Measurements from ENCODE around the gene WFIKKN2. TPM values are rescaled to one million over a fixed set of nuclear protein-coding genes. Genes with fewer than 3 reads are reported as not detected.

Gene WFIKKN2
- total and polyA plus RNA-seq, 2 of the 13 experiments (the other 11 are each of a cell fraction or from before 2014, with no cell fraction given): not detected

GRCh38 chr17:50863221-50863843 lies 27.9 kb downstream of the WFIKKN2 start:
- peak overlapping the region; percentile 24; the same call in 1 of the 2 replicates for H3K9ac ChIP-seq (ENCODE audit: insufficient read depth, low read depth, low read length)
- DNase-seq (ENCODE audit: low spot score): peak; percentile 66
- 51% methylated on average over 11 of the region's 11 CpGs for WGBS (ENCODE audit: low lambda C conversion rate)
- peaks cover 49% of the 10 kb centered on the region for H3K79me2 ChIP-seq (ENCODE audit: insufficient read depth, low read length)
- H3K27ac ChIP-seq (ENCODE audit: extremely low read length, insufficient read depth, low read length): peak overlapping the region; percentile 10
- no TSS peak for BruUV-seq (replicated peaks)
- POLR2A ChIA-PET: interaction anchor here (0.6 to 9.6 kb wide), 11 partner anchors 9 to 367 kb away, joined by 3 to 510 read pairs (median 73); no protein-coding TSS in a partner anchor
- H3K27me3 ChIP-seq (ENCODE audit: control insufficient read depth in 1 of 2, insufficient read depth in 2 of 2, low read length in 2 of 2): no peaks in the 10 kb centered on the region; a peak in 1 of 5 replicates
- peak overlapping the region; percentile 79 for H3K4me2 ChIP-seq (ENCODE audit: low read depth, low read length)
- peaks cover 5 to 17% of the 10 kb centered on the region in 2 experiments; a peak in 4 of 5 replicates for H3K36me3 ChIP-seq (replicated peaks in 1 of 2; ENCODE audit: control insufficient read depth in 1 of 2, insufficient read depth in 2 of 2, low read length in 2 of 2)
- in situ Hi-C loops (cut with HindIII; ENCODE audit: extremely low pct_ligation_motif_present, low pct_unique_long_range_greater_than_20kb) (no loop called here), intact Hi-C loops (cut with micrococcal nuclease; ENCODE audit: unreplicated experiment) (loop anchor here (1.0 to 5.0 kb wide), 4 partner anchors 10 to 194 kb away; no protein-coding TSS in a partner anchor)
- H3K9me3 ChIP-seq (ENCODE audit: low read length): no peaks in the 10 kb centered on the region
- H2AFZ ChIP-seq (ENCODE audit: low read length): no peak overlapping the region
- CTCF ChIA-PET (ENCODE audit: low intra/inter-chr PET ratio, low total read pairs): interaction anchor here (2.3 to 3.1 kb wide), 3 partner anchors 46 to 93 kb away, joined by 10 to 19 read pairs (median 19); no protein-coding TSS in a partner anchor
- H3K4me1 ChIP-seq (ENCODE audit: insufficient read depth, low read length): peaks cover 40% of the 10 kb centered on the region
- peaks cover 41% of the 10 kb centered on the region for H4K20me1 ChIP-seq (ENCODE audit: insufficient read depth, low read length)
- peak overlapping the region; percentile 97 to 98 (median 97) for H3K4me3 ChIP-seq (replicated peaks in 1 of 3; ENCODE audit: insufficient read depth in 1 of 3, low read depth in 2 of 3, low read length in 3 of 3)
- ATAC-seq: no peak
- FAIRE-seq: peak; percentile 60
- 0 out of 2 replicates have a peak, but pooled peaks have one; percentile 38 for TF ChIP-seq ZNF766 (CRISPR knock-in tag; IDR thresholded peaks at IDR 0.05; ENCODE audit: borderline replicate concordance)
- no peak for TF ChIP-seq TCF7L2 (IDR thresholded peaks at IDR 0.05; ENCODE audit: low read depth, low read length)
- TF ChIP-seq ZNF704 (CRISPR knock-in tag; IDR thresholded peaks at IDR 0.05; ENCODE audit: borderline replicate concordance): no peak
- TF ChIP-seq, protein P1, sequence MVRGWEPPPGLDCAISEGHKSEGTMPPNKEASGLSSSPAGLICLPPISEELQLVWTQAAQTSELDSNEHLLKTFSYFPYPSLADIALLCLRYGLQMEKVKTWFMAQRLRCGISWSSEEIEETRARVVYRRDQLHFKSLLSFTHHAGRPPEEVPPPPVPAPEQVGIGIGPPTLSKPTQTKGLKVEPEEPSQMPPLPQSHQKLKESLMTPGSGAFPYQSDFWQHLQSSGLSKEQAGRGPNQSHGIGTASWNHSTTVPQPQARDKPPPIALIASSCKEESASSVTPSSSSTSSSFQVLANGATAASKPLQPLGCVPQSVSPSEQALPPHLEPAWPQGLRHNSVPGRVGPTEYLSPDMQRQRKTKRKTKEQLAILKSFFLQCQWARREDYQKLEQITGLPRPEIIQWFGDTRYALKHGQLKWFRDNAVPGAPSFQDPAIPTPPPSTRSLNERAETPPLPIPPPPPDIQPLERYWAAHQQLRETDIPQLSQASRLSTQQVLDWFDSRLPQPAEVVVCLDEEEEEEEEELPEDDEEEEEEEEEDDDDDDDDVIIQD (CRISPR knock-in tag; IDR thresholded peaks at IDR 0.05; ENCODE audit: low read depth): peak; percentile 46; the same call in 1 of the 2 replicates
- no peak for TF ChIP-seq ZFP37 (CRISPR knock-in tag; IDR thresholded peaks at IDR 0.05; ENCODE audit: borderline replicate concordance)
- TF ChIP-seq, protein P2, sequence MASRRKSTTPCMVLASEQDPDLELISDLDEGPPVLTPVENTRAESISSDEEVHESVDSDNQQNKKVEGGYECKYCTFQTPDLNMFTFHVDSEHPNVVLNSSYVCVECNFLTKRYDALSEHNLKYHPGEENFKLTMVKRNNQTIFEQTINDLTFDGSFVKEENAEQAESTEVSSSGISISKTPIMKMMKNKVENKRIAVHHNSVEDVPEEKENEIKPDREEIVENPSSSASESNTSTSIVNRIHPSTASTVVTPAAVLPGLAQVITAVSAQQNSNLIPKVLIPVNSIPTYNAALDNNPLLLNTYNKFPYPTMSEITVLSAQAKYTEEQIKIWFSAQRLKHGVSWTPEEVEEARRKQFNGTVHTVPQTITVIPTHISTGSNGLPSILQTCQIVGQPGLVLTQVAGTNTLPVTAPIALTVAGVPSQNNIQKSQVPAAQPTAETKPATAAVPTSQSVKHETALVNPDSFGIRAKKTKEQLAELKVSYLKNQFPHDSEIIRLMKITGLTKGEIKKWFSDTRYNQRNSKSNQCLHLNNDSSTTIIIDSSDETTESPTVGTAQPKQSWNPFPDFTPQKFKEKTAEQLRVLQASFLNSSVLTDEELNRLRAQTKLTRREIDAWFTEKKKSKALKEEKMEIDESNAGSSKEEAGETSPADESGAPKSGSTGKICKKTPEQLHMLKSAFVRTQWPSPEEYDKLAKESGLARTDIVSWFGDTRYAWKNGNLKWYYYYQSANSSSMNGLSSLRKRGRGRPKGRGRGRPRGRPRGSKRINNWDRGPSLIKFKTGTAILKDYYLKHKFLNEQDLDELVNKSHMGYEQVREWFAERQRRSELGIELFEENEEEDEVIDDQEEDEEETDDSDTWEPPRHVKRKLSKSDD (CRISPR knock-in tag; IDR thresholded peaks at IDR 0.05; ENCODE audit: low read depth): peak; percentile 57; the same call in 1 of the 2 replicates
- 0 out of 2 replicates have a peak, but pooled peaks have one; percentile 9 for TF ChIP-seq THRA (CRISPR knock-in tag; IDR thresholded peaks at IDR 0.05; ENCODE audit: borderline replicate concordance)
- TF ChIP-seq DNMT1 (CRISPR knock-in tag; IDR thresholded peaks at IDR 0.05): 0 out of 2 replicates have a peak, but pooled peaks have one; percentile 43
